H1 (cell line): Measurements from ENCODE around the gene IGLL5. TPM values are rescaled to one million over a fixed set of nuclear protein-coding genes. Genes with fewer than 3 reads are reported as not detected.

ENCODE experiments used
- CTCF ChIA-PET: fragments of 300-600 bp; sonication (Branson Sonifier 250); formaldehyde crosslinking; loops from one replicate; lab custom pipeline; 2021; ENCODE audit not compliant: partially characterized antibody; lab: Charles Lee
- POLR2A ChIA-PET: fragments of 300-600 bp; sonication (Branson Sonifier 250); formaldehyde crosslinking; loops from one replicate; lab custom pipeline; 2021; ENCODE audit warnings: inconsistent platforms; ENCODE audit not compliant: partially characterized antibody; lab: Charles Lee
- DNase-seq, 2 experiments: peaks; one replicate each; pipeline versions ENCODE4 v3.0.0 to v3.0.0-alpha.2; 2010 to 2022; ENCODE audit warnings: low spot score in 2 of 2, low read depth in 1 of 2, mixed read lengths in 1 of 2
- FAIRE-seq: peaks from 2 replicates; lab custom pipeline; 2011; peaks lifted over from hg19 to GRCh38; lab: Jason Lieb, UNC
- H2AFZ ChIP-seq: 2 replicates; pipeline ENCODE4 v1.8.1; 2012; ENCODE audit warnings: low read length, inconsistent platforms
- H2AK5ac ChIP-seq: 2 replicates; pipeline ENCODE4 v1.6.1; 2013; ENCODE audit warnings: low read depth, low read length
- H2BK120ac ChIP-seq: replicated peaks from 2 replicates; pipeline ENCODE3; 2013; ENCODE audit warnings: low read depth, low read length, inconsistent platforms
- H2BK12ac ChIP-seq: 2 replicates; pipeline ENCODE4 v1.6.1; 2013; ENCODE audit warnings: low read depth, low read length
- H2BK15ac ChIP-seq: 2 replicates; pipeline ENCODE4 v1.6.1; 2013; ENCODE audit warnings: low read length
- H2BK20ac ChIP-seq: 2 replicates; pipeline ENCODE4 v1.6.1; 2013; ENCODE audit warnings: low read length
- H2BK5ac ChIP-seq: 2 replicates; pipeline ENCODE4 v1.6.1; 2013; ENCODE audit warnings: low read depth, low read length
- H3K14ac ChIP-seq: 2 replicates; pipeline ENCODE4 v1.6.1; 2013; ENCODE audit warnings: inconsistent platforms; ENCODE audit not compliant: insufficient read length
- H3K18ac ChIP-seq: 2 replicates; pipeline ENCODE4 v1.6.1; 2013; ENCODE audit warnings: low read length; ENCODE audit errors: extremely low read depth
- H3K23ac ChIP-seq: 2 replicates; pipeline ENCODE4 v1.6.1; 2013; ENCODE audit warnings: inconsistent platforms; ENCODE audit not compliant: insufficient read length
- H3K23me2 ChIP-seq: 2 replicates; pipeline ENCODE4 v1.6.1; 2013; ENCODE audit warnings: low read depth, low read length
- H3K27ac ChIP-seq: 2 replicates; pipeline ENCODE4 v1.6.1; 2011; ENCODE audit warnings: low read depth, low read length, inconsistent platforms
- H3K27me3 ChIP-seq, 4 experiments: replicated peaks in 1 of 4; 1 replicate in 1 of 4; 2 replicates in 3 of 4; pipeline versions ENCODE4 v1.6.1 to v1.8.1; 2011 to 2013; ENCODE audit warnings: low read length in 3 of 4, mild to moderate bottlenecking in 3 of 4, inconsistent platforms in 2 of 4, mixed read lengths in 2 of 4, moderate library complexity in 1 of 4; ENCODE audit not compliant: control insufficient read depth in 3 of 4, insufficient read depth in 3 of 4; ENCODE audit errors: extremely low read depth in 1 of 4
- H3K36me3 ChIP-seq, 4 experiments: 2 replicates each; pipeline versions ENCODE4 v1.6.1 to v1.8.1; 2011 to 2013; ENCODE audit warnings: mild to moderate bottlenecking in 4 of 4, low read length in 3 of 4, moderate library complexity in 2 of 4, control low read depth in 1 of 4, inconsistent platforms in 1 of 4; ENCODE audit not compliant: insufficient read depth in 4 of 4, control insufficient read depth in 2 of 4
- H3K4ac ChIP-seq: replicated peaks from 2 replicates; pipeline ENCODE3; 2013; ENCODE audit warnings: low read length, low read depth, mixed read lengths, inconsistent platforms; ENCODE audit not compliant: insufficient read length
- H3K4me1 ChIP-seq, 4 experiments: replicated peaks in 1 of 4; 1 replicate in 1 of 4; 2 replicates in 3 of 4; pipeline versions ENCODE4 v1.6.1 to v1.8.1; 2011 to 2013; ENCODE audit warnings: low read length in 3 of 4, inconsistent platforms in 2 of 4, mixed read lengths in 1 of 4; ENCODE audit not compliant: insufficient read depth in 4 of 4, control insufficient read depth in 3 of 4
- H3K4me2 ChIP-seq, 2 experiments: 2 replicates each; pipeline versions ENCODE4 v1.6.1 to v1.8.1; 2011 to 2013; ENCODE audit warnings: low read depth in 2 of 2, low read length in 2 of 2, control low read depth in 1 of 2, inconsistent platforms in 1 of 2, mild to moderate bottlenecking in 1 of 2; ENCODE audit not compliant: insufficient read depth in 1 of 2
- H3K4me3 ChIP-seq, 4 experiments: fragments of 200-600, 300-600 bp in 1 of 4; sonication (generic), shearing (Covaris generic), sonication (Bioruptor Twin) in 1 of 4; 2 replicates each; pipeline versions ENCODE4 v1.5.1 to v1.8.1; 2011 to 2016; ENCODE audit warnings: low read length in 4 of 4, low read depth in 3 of 4, control low read depth in 2 of 4, inconsistent platforms in 2 of 4, mild to moderate bottlenecking in 2 of 4, mixed read lengths in 1 of 4, moderate library complexity in 1 of 4; ENCODE audit not compliant: insufficient read depth in 2 of 4; ENCODE audit errors: extremely low read depth in 1 of 4
- H3K56ac ChIP-seq: replicated peaks from 2 replicates; pipeline ENCODE3; 2013; ENCODE audit warnings: low read depth, mild to moderate bottlenecking, mixed read lengths, low read length, inconsistent platforms; ENCODE audit not compliant: insufficient read length
- H3K79me1 ChIP-seq: 2 replicates; pipeline ENCODE4 v1.6.1; 2013; ENCODE audit warnings: low read depth, low read length, control low read depth
- H3K79me2 ChIP-seq, 2 experiments: 2 replicates each; pipeline versions ENCODE4 v1.6.1 to v1.8.1; 2012 to 2013; ENCODE audit warnings: low read length in 2 of 2, mild to moderate bottlenecking in 2 of 2, inconsistent platforms in 1 of 2; ENCODE audit not compliant: insufficient read depth in 2 of 2, control insufficient read depth in 1 of 2
- H3K9ac ChIP-seq, 4 experiments: replicated peaks in 1 of 4; 1 replicate in 1 of 4; 2 replicates in 3 of 4; pipeline versions ENCODE4 v1.6.1 to v1.8.1; 2011 to 2013; ENCODE audit warnings: low read depth in 3 of 4, low read length in 3 of 4, control low read depth in 2 of 4, mild to moderate bottlenecking in 2 of 4, moderate library complexity in 2 of 4, inconsistent platforms in 1 of 4; ENCODE audit errors: extremely low read depth in 1 of 4
- H3K9me3 ChIP-seq, 2 experiments: 2 replicates each; pipeline versions ENCODE4 v1.6.1 to v1.8.1; 2012 to 2013; ENCODE audit warnings: mild to moderate bottlenecking in 2 of 2, moderate library complexity in 2 of 2, control low read depth in 1 of 2, inconsistent platforms in 1 of 2, low read depth in 1 of 2, low read length in 1 of 2, mixed read lengths in 1 of 2; ENCODE audit not compliant: insufficient read depth in 2 of 2
- H4K20me1 ChIP-seq, 2 experiments: replicated peaks in 1 of 2; 2 replicates each; pipeline versions ENCODE3 to v1.8.1; 2011 to 2013; ENCODE audit warnings: inconsistent platforms in 2 of 2, low read length in 2 of 2, mild to moderate bottlenecking in 1 of 2; ENCODE audit not compliant: insufficient read depth in 2 of 2, control insufficient read depth in 1 of 2
- H4K5ac ChIP-seq: 2 replicates; pipeline ENCODE4 v1.6.1; 2013; ENCODE audit warnings: low read length, low read depth, mixed read lengths, inconsistent platforms; ENCODE audit not compliant: insufficient read length
- H4K8ac ChIP-seq: 2 replicates; pipeline ENCODE4 v1.8.0; 2013; ENCODE audit warnings: mild to moderate bottlenecking, moderate library complexity, low read length, inconsistent platforms; ENCODE audit not compliant: insufficient read depth; ENCODE audit errors: extremely low read depth
- H4K91ac ChIP-seq: replicated peaks from 2 replicates; pipeline ENCODE3; 2013; ENCODE audit warnings: low read length, mixed read lengths, inconsistent platforms; ENCODE audit not compliant: insufficient read length
- JUN ChIP-seq: IDR thresholded peaks from 2 replicates; pipeline ENCODE4 v1.6.1; 2011; ENCODE audit warnings: low read depth, mild to moderate bottlenecking, improper control_type of control experiment, low read length
- JUND ChIP-seq: IDR thresholded peaks from 2 replicates; pipeline ENCODE4 v1.6.1; 2011; ENCODE audit warnings: mild to moderate bottlenecking, improper control_type of control experiment, low read length
- RAD21 ChIP-seq, 2 experiments: IDR thresholded peaks in 1 of 2; conservative IDR thresholded peaks in 1 of 2; 2 replicates each; pipeline ENCODE4 v1.6.1; 2011; ENCODE audit warnings: low read depth in 2 of 2, low read length in 2 of 2, improper control_type of control experiment in 1 of 2, inconsistent platforms in 1 of 2, mild to moderate bottlenecking in 1 of 2, moderate library complexity in 1 of 2
- SIRT6 ChIP-seq: IDR thresholded peaks from one replicate; pipeline ENCODE4 v1.7.1; 2012; ENCODE audit warnings: low read length, inconsistent platforms
- TCF12 ChIP-seq: IDR thresholded peaks from 2 replicates; pipeline ENCODE4 v1.6.1; 2011; ENCODE audit warnings: low read depth, mild to moderate bottlenecking, low read length
- ZNF274 ChIP-seq: IDR thresholded peaks from 2 replicates; pipeline ENCODE4 v1.7.0; 2012; ENCODE audit warnings: low read length, borderline replicate concordance; ENCODE audit errors: extremely low read depth
- WGBS, 2 experiments: shearing (Covaris generic) in 1 of 2; methylation state at CpG; one replicate each; pipeline versions ENCODE4 v1.1.6 to v1.1.7; 2013 to 2015; ENCODE audit warnings: low lambda C conversion rate in 2 of 2, mixed read lengths in 2 of 2, inconsistent platforms in 1 of 2, low coverage in 1 of 2, missing lambda C conversion rate in 1 of 2; ENCODE audit not compliant: insufficient replicate concordance in 2 of 2, insufficient coverage in 1 of 2, insufficient read length in 1 of 2; ENCODE audit errors: extremely low coverage in 1 of 2, missing lambda C conversion rate in 1 of 2; 5-methylcytosine and 5-hydroxymethylcytosine counted together
- polyA plus RNA-seq, 7 experiments: library from polyadenylated mRNA; depleted of rRNA in 3 of 7; stranded (reverse) in 5 of 7; unstranded in 2 of 7; fragments of >200 nt in 5 of 7; fragments of 200-250 nt in 2 of 7; gene quantifications; 1 replicate in 5 of 7; 2 replicates in 1 of 7; 4 replicates in 1 of 7; pipeline versions ENCODE4 v1.2.1 to v1.2.3, GENCODE V29; 2011 to 2013; ENCODE audit warnings: missing spikeins in 2 of 7, mixed read lengths in 2 of 7
- total RNA-seq: library from RNA; stranded (reverse); fragmentation: NEBNext Ultra II Directional; extraction: Animal tissue kit (Norgen Biotek cat#: 25700); gene quantifications from 2 replicates; pipeline ENCODE4 v1.2.1, GENCODE V29; 2021
- TF ChIP-seq, protein P1 (sequence below): IDR thresholded peaks from 2 replicates; pipeline ENCODE4 v1.6.1; 2012; ENCODE audit warnings: inconsistent platforms

IGLL5 gene
- total and polyA plus RNA-seq, 2 of the 8 experiments (the other 6 are each of a cell fraction or from before 2014, with no cell fraction given), result not detected

DNA sequence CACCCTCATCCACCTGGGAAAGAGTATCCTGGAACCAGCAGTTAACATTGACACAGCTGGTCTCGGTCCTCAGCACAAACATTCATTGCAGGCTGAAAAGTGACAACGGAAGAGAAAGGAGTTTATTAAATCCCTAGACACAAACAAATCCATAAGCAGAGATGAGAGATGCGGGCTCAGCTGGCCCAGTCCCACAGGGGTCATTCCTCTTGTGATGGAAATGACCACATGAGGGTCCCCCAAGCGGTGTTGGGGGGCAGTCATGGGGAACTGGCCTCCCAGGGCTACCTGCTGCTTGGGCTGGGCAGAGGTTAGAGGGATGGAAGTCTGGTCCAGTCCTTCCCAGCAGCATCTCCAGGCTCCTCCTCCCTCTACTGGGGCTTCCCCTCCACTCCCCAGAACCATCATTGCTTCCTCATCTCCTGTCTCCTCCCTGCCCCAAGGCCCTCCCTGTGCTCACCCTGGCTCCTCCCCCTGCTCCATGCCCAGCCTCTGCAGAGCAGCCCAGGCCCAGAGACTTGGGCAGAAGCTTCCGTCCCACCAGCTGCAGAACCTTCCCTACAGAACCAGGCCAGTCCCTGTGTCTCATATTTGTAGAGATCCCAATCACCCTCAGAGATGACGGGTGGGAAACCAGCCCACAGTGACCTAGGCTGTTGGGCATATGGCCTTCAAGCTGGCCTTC lies 5.4 kb upstream of the IGLL5 start:
- no peaks in the 10 kb centered on the region for H4K20me1 ChIP-seq
- no peak overlapping the region for H2BK120ac ChIP-seq
- H3K23me2 ChIP-seq, result no peaks in the 10 kb centered on the region
- no peaks in the 10 kb centered on the region; the same call in 1 of the 2 replicates for H3K79me1 ChIP-seq
- no peaks in the 10 kb centered on the region for H3K36me3 ChIP-seq
- TF ChIP-seq JUND (no peak), RAD21 (IDR thresholded peaks at IDR 0.05 in 1 of 2, conservative IDR thresholded peaks at IDR 0.05 in 1 of 2; ENCODE audit: low read depth in 2 of 2, low read length in 2 of 2) (no peak), JUN (no peak), SIRT6 (no peak), TCF12 (no peak), ZNF274 (no peak)
- TF ChIP-seq, protein P1, sequence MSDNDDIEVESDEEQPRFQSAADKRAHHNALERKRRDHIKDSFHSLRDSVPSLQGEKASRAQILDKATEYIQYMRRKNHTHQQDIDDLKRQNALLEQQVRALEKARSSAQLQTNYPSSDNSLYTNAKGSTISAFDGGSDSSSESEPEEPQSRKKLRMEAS, result no peak
- H3K56ac ChIP-seq, result no peak overlapping the region
- no peak overlapping the region for H4K8ac ChIP-seq
- H3K27ac ChIP-seq, result no peak overlapping the region
- H2BK12ac ChIP-seq, result no peak overlapping the region
- H2BK5ac ChIP-seq, result no peak overlapping the region
- H3K9ac ChIP-seq, result no peak overlapping the region
- peaks cover 8 to 27% (median 16%) of the 10 kb centered on the region in 4 experiments for H3K27me3 ChIP-seq
- H3K14ac ChIP-seq, result no peak overlapping the region
- no peak overlapping the region for H3K4me2 ChIP-seq
- ChIA-PET POLR2A (no interaction called here), CTCF (no interaction called here)
- no peak overlapping the region for H2AFZ ChIP-seq
- peaks cover 19 to 66% of the 10 kb centered on the region in 2 experiments for H3K9me3 ChIP-seq
- H3K4me3 ChIP-seq, result no peak overlapping the region
- H3K23ac ChIP-seq, result no peak overlapping the region
- H2BK20ac ChIP-seq, result no peak overlapping the region
- 73% methylated on average over 6 of the region's 6 CpGs; no CpG with 5 or more reads in 1 of the 2 experiments for WGBS, 2 experiments
- FAIRE-seq, result no peak
- H2AK5ac ChIP-seq, result no peak overlapping the region
- no peaks in the 10 kb centered on the region for H3K79me2 ChIP-seq
- DNase-seq, result no peak
- H4K5ac ChIP-seq, result no peak overlapping the region
- no peaks in the 10 kb centered on the region for H3K4me1 ChIP-seq
- H3K18ac ChIP-seq, result no peak overlapping the region
- no peak overlapping the region for H4K91ac ChIP-seq
- no peak overlapping the region for H3K4ac ChIP-seq
- no peak overlapping the region for H2BK15ac ChIP-seq
